Measurements from ENCODE around the gene DMTF1. TPM values are rescaled to one million over a fixed set of nuclear protein-coding genes. Genes with fewer than 3 reads are reported as not detected.

Gene DMTF1
- total and polyA plus RNA-seq, 2 donors (not counting 1 experiment from before 2014, with no cell fraction given) = 51.6 to 97.1 TPM

DNA sequence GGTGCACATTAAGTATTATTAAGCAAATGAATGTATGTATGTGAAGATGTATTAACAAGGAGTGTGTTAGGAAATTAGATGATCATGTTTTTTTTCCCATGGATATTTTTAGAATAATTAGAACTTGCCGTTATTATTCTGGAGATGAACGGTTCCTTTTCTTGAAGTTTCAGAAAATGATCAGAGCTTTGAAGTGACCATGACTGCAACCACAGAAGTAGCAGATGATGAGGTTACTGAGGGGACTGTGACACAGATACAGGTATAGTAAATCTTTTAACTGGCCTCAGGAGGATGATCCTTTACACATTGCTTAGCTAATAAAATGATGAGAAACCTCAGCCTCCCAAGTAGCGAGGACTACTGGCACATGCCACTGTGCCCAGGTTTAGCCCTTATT, 18.6 kb downstream of the DMTF1 start:
- Histone ChIP-seq H3K4me2 (ENCODE audit: extremely low read depth, insufficient read depth, low read length) (no peak overlapping the region), H3K27me3 (ENCODE audit: control insufficient read depth, insufficient read depth, low read length) (no peaks in the 10 kb centered on the region), H3K4me1 (ENCODE audit: control insufficient read depth, extremely low read depth, insufficient read depth, low read length) (no peaks in the 10 kb centered on the region), H3K27ac (ENCODE audit: insufficient read depth, low read length) (no peak overlapping the region), H3K4me3 (replicated peaks in 1 of 4; ENCODE audit: control extremely low read depth in 1 of 4, insufficient read depth in 1 of 4, low read depth in 3 of 4, low read length in 4 of 4) (no peak overlapping the region), H3K79me2 (ENCODE audit: control insufficient read depth, insufficient read depth, low read length) (no peaks in the 10 kb centered on the region), H3K9ac (ENCODE audit: insufficient read depth, low read length) (no peak overlapping the region), H4K20me1 (ENCODE audit: control insufficient read depth, extremely low read depth, insufficient read depth, low read length) (no peaks in the 10 kb centered on the region), H3K36me3 (ENCODE audit: control insufficient read depth, insufficient read depth, low read length) (peaks cover 16% of the 10 kb centered on the region), H2AFZ (ENCODE audit: low read length) (no peak overlapping the region), H3K9me3 (ENCODE audit: control insufficient read depth, insufficient read depth, low read depth, low read length) (no peaks in the 10 kb centered on the region)
- DNase-seq (ENCODE audit: low read depth in 2 of 2) = no peak
- no peak for TF ChIP-seq CTCF (conservative IDR thresholded peaks at IDR 0.05 in 1 of 2, IDR thresholded peaks at IDR 0.05 in 1 of 2; ENCODE audit: low read depth in 1 of 2, low read length in 2 of 2)
- no peak for TF ChIP-seq EZH2 (IDR thresholded peaks at IDR 0.05; ENCODE audit: low read length, missing control alignments)

GRCh38 chr7:87171282-87171934, 19.2 kb downstream of the DMTF1 start:
- Histone ChIP-seq H3K9me3 (ENCODE audit: control insufficient read depth, insufficient read depth, low read depth, low read length) (no peaks in the 10 kb centered on the region), H4K20me1 (ENCODE audit: control insufficient read depth, extremely low read depth, insufficient read depth, low read length) (no peaks in the 10 kb centered on the region), H3K27ac (ENCODE audit: insufficient read depth, low read length) (no peak overlapping the region), H3K4me1 (ENCODE audit: control insufficient read depth, extremely low read depth, insufficient read depth, low read length) (no peaks in the 10 kb centered on the region), H3K79me2 (ENCODE audit: control insufficient read depth, insufficient read depth, low read length) (no peaks in the 10 kb centered on the region), H3K4me2 (ENCODE audit: extremely low read depth, insufficient read depth, low read length) (no peak overlapping the region), H3K4me3 (replicated peaks in 1 of 4; ENCODE audit: control extremely low read depth in 1 of 4, insufficient read depth in 1 of 4, low read depth in 3 of 4, low read length in 4 of 4) (no peak overlapping the region), H2AFZ (ENCODE audit: low read length) (no peak overlapping the region), H3K9ac (ENCODE audit: insufficient read depth, low read length) (no peak overlapping the region), H3K27me3 (ENCODE audit: control insufficient read depth, insufficient read depth, low read length) (no peaks in the 10 kb centered on the region), H3K36me3 (ENCODE audit: control insufficient read depth, insufficient read depth, low read length) (peaks cover 19% of the 10 kb centered on the region)
- no peak for TF ChIP-seq EZH2 (IDR thresholded peaks at IDR 0.05; ENCODE audit: low read length, missing control alignments)
- TF ChIP-seq CTCF (conservative IDR thresholded peaks at IDR 0.05 in 1 of 2, IDR thresholded peaks at IDR 0.05 in 1 of 2; ENCODE audit: low read depth in 1 of 2, low read length in 2 of 2) = no peak
- DNase-seq (ENCODE audit: low read depth in 2 of 2) = no peak

DNA sequence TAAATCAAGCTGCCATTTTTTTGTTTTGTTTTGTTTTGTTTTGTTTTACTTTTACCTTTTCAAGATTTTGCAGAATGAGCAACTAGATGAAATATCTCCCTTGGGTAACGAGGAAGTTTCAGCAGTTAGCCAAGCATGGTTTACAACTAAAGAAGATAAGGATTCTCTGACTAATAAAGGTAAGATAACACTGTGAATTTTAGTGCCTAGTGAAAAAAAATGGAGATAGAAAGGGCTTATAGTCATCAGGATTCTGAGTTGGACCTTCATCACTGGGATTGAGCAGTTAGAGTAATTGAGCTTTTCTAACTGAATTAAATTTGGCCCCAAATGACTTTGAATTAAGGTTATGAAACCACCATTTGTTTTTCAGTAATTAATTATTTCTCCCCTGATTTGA, 21.2 kb downstream of the DMTF1 start:
- no peaks in the 10 kb centered on the region for H3K27me3 ChIP-seq (ENCODE audit: control insufficient read depth, insufficient read depth, low read length)
- H3K4me3 ChIP-seq (replicated peaks in 1 of 4; ENCODE audit: control extremely low read depth in 1 of 4, insufficient read depth in 1 of 4, low read depth in 3 of 4, low read length in 4 of 4) = no peak overlapping the region
- no peak overlapping the region for H2AFZ ChIP-seq (ENCODE audit: low read length)
- no peaks in the 10 kb centered on the region for H3K9me3 ChIP-seq (ENCODE audit: control insufficient read depth, insufficient read depth, low read depth, low read length)
- TF ChIP-seq CTCF (conservative IDR thresholded peaks at IDR 0.05 in 1 of 2, IDR thresholded peaks at IDR 0.05 in 1 of 2; ENCODE audit: low read depth in 1 of 2, low read length in 2 of 2) (no peak), EZH2 (IDR thresholded peaks at IDR 0.05; ENCODE audit: low read length, missing control alignments) (no peak)
- H3K4me1 ChIP-seq (ENCODE audit: control insufficient read depth, extremely low read depth, insufficient read depth, low read length) = no peaks in the 10 kb centered on the region
- no peak overlapping the region for H3K4me2 ChIP-seq (ENCODE audit: extremely low read depth, insufficient read depth, low read length)
- H3K9ac ChIP-seq (ENCODE audit: insufficient read depth, low read length) = no peak overlapping the region
- H3K79me2 ChIP-seq (ENCODE audit: control insufficient read depth, insufficient read depth, low read length) = no peaks in the 10 kb centered on the region
- no peak overlapping the region for H3K27ac ChIP-seq (ENCODE audit: insufficient read depth, low read length)
- DNase-seq (ENCODE audit: low read depth in 2 of 2) = no peak
- peaks cover 17% of the 10 kb centered on the region for H3K36me3 ChIP-seq (ENCODE audit: control insufficient read depth, insufficient read depth, low read length)
- H4K20me1 ChIP-seq (ENCODE audit: control insufficient read depth, extremely low read depth, insufficient read depth, low read length) = no peaks in the 10 kb centered on the region

All from fibroblast of lung (primary cell).